ENCODE results near the gene RNF39. TPM values are rescaled to one million over a fixed set of nuclear protein-coding genes. Genes with fewer than 3 reads are reported as not detected.

The RNF39 gene
- total and polyA plus RNA-seq, 4 donors, result 0.26 TPM; not detected in 3

DNA sequence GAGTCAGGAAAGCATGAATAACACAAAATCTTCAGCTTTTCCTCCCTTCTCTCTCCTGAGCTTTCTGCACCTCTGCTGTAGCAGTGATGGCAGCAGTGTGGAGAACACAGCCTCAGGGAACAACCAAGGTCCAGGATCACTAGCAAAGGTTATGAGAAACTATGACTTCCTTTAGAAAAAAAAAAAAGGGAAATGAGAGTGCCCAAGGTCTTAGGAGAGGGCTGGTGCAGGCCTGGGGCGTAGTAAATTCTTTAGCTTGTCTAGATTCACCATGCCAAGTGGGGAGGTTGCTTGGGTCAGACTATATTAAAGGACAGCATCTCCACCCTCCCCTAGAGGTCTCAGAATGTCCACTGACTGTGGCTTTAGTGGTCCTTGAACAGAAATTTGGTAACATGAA is 54.9 kb downstream of the RNF39 start:
- H3K9me3 ChIP-seq (ENCODE audit: control insufficient read depth, low read length), result no peaks in the 10 kb centered on the region
- H3K4me3 ChIP-seq (ENCODE audit: low read length in 2 of 2), result no peak overlapping the region
- no peak overlapping the region for H3K27ac ChIP-seq (ENCODE audit: low read depth in 1 of 2, low read length in 2 of 2)
- peaks cover 0 to 2% of the 10 kb centered on the region in 2 donors for H3K36me3 ChIP-seq (ENCODE audit: control insufficient read depth in 1 of 2, insufficient read depth in 2 of 2, low read length in 1 of 2)
- no peaks in the 10 kb centered on the region for H3K4me1 ChIP-seq (ENCODE audit: control insufficient read depth in 1 of 2, insufficient read depth in 2 of 2, low read length in 2 of 2)
- 79 to 88% methylated on average over 1 of the region's 1 CpG for WGBS, 2 donors
- intact Hi-C loops (cut with DNase I), result no loop called here
- DNase-seq (no peak), ATAC-seq (ENCODE audit: low FRiP score) (no peak)
- no peaks in the 10 kb centered on the region for H3K27me3 ChIP-seq (ENCODE audit: control insufficient read depth in 1 of 2, insufficient read depth in 2 of 2, low read length in 1 of 2)

Other genes with a start within 250 kb of the RNF39 start
- 1 to 10 TPM in 1 of 2 donors, under 1 TPM in 1; 0.29 to 1.3 TPM for gene HLA-G, start 247.9 kb downstream of the RNF39 start, total RNA-seq
- gene HLA-G, start 247.9 kb downstream of the RNF39 start, polyA plus RNA-seq, result under 1 TPM in 1 of 2 donors, not detected in 1; 0.88 TPM
- gene HLA-A, start 133.2 kb downstream of the RNF39 start, total RNA-seq, result 100 to 1,000 TPM; 468 to 599 TPM
- gene HLA-A, start 133.2 kb downstream of the RNF39 start, polyA plus RNA-seq, result 100 to 1,000 TPM; 216 to 526 TPM
- 10 to 100 TPM; 20.5 to 21.4 TPM for gene POLR1H, start 14.5 kb downstream of the RNF39 start, total RNA-seq
- gene POLR1H, start 14.5 kb downstream of the RNF39 start, polyA plus RNA-seq, result 10 to 100 TPM; 21.0 to 42.1 TPM
- gene PPP1R11, start 8.6 kb downstream of the RNF39 start, total RNA-seq, result 10 to 100 TPM; 40.0 to 43.8 TPM
- 10 to 100 TPM; 61.6 to 66.7 TPM for gene PPP1R11, start 8.6 kb downstream of the RNF39 start, polyA plus RNA-seq
- not detected for gene TRIM31, start 37.3 kb upstream of the RNF39 start, total RNA-seq
- 10 to 100 TPM in 1 of 2 donors, under 1 TPM in 1; 0.79 to 13.8 TPM for gene TRIM31, start 37.3 kb upstream of the RNF39 start, polyA plus RNA-seq
- gene TRIM40, start 60.4 kb upstream of the RNF39 start, total RNA-seq, result not detected
- 1 to 10 TPM in 1 of 2 donors, not detected in 1; 2.9 TPM for gene TRIM40, start 60.4 kb upstream of the RNF39 start, polyA plus RNA-seq
- gene TRIM10, start 85.4 kb upstream of the RNF39 start, total RNA-seq, result under 1 TPM in 1 of 2 donors, not detected in 1; 0.12 TPM
- under 1 TPM in 1 of 2 donors, not detected in 1; 0.13 TPM for gene TRIM10, start 85.4 kb upstream of the RNF39 start, polyA plus RNA-seq
- gene TRIM15, start 87.8 kb upstream of the RNF39 start, total RNA-seq, result not detected
- gene TRIM15, start 87.8 kb upstream of the RNF39 start, polyA plus RNA-seq, result 1 to 10 TPM; 1.6 to 7.0 TPM
- 10 to 100 TPM; 35.1 to 36.5 TPM for gene TRIM26, start 137.6 kb upstream of the RNF39 start, total RNA-seq
- gene TRIM26, start 137.6 kb upstream of the RNF39 start, polyA plus RNA-seq, result 10 to 100 TPM; 20.1 to 24.3 TPM